Tibial artery (tissue), 4 donors: ENCODE data around the gene FANCL.
A peak's percentile ranks its signal among the peaks of the same experiment; 100 is the strongest.
"Not testable (repeated sequence)": the region's sequence is repeated elsewhere in the genome, so short reads cannot be mapped to it uniquely, and the experiment has no call there.

Experiments
- DNase-seq, 2 donors: peaks; one replicate each; pipeline ENCODE4 v3.0.0-alpha.2; 2019
- H3K27ac ChIP-seq, 2 donors: fragments of 200-600 bp; sonication (generic) in 1 of 2; 1 replicate in 1 of 2; 2 replicates in 1 of 2; pipeline ENCODE4 v1.5.1; 2018 to 2019; ENCODE audit warnings: mild to moderate bottlenecking in 1 of 2
- H3K27me3 ChIP-seq, 2 donors: fragments of 200-600 bp; sonication (generic) in 1 of 2; one replicate each; pipeline versions ENCODE4 v1.5.1 to v1.6.0; 2016 to 2019
- H3K36me3 ChIP-seq, 3 donors: fragments of 200-600 bp; sonication (generic) in 2 of 3; one replicate each; pipeline ENCODE4 v1.5.1; 2016 to 2019; ENCODE audit warnings: mild to moderate bottlenecking in 2 of 3
- H3K4me1 ChIP-seq, 4 donors: fragments of 200-600 bp; sonication (generic) in 2 of 4; 1 replicate in 3 of 4; 2 replicates in 1 of 4; pipeline ENCODE4 v1.5.1; 2016 to 2019
- H3K4me3 ChIP-seq, 2 donors: fragments of 200-600 bp; sonication (generic) in 1 of 2; 1 replicate in 1 of 2; 2 replicates in 1 of 2; pipeline ENCODE4 v1.5.1; 2018 to 2019; ENCODE audit warnings: mild to moderate bottlenecking in 2 of 2
- H3K9me3 ChIP-seq, 3 donors: fragments of 200-600 bp; sonication (generic) in 1 of 3; one replicate each; pipeline ENCODE4 v1.5.1; 2016 to 2019
- CTCF ChIP-seq, 2 experiments: fragments of 200-600 bp in 1 of 2; fragments of 450-650 bp in 1 of 2; IDR thresholded peaks; one replicate each; pipeline ENCODE4 v1.5.1; 2017 to 2019; ENCODE audit warnings: antibody characterized with exemption in 2 of 2, mild to moderate bottlenecking in 1 of 2, moderate library complexity in 1 of 2
- intact Hi-C: fragments of 100-400 bp; cut with DNase I; formaldehyde crosslinking; loops from one replicate; pipeline ENCODE4 v1.15.0; 2023; ENCODE audit warnings: low total_unique reads

FANCL gene

GRCh38 chr2:58186501-58186900 lies 54.6 kb downstream of the FANCL start:
- H3K4me3 ChIP-seq = no peak overlapping the region
- intact Hi-C loops = no loop called here
- no peak for TF ChIP-seq CTCF (IDR thresholded peaks at IDR 0.05)

DNA sequence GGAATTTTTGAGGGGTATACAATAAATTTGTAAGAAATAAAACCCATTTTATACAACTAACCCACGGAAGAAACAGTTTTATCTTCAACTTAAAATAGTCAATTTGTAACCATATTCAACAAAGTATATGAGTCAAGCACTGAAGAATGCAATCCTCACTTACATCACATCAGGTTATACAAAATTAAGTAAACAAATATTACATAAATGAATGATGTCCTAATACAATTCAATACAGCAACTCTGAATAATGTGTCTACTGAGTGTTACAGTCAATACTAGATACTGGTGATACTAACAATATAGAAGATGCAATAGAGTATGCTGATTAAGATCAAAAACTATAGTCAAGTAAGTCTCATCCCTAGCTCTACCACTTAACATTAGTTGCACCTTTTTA lies 58.6 kb downstream of the FANCL start:
- H3K4me3 ChIP-seq = no peak overlapping the region
- H3K9me3 ChIP-seq = no peaks in the 10 kb centered on the region
- TF ChIP-seq CTCF (IDR thresholded peaks at IDR 0.05) = no peak
- intact Hi-C loops = no loop called here
- DNase-seq = no peak
- no peaks in the 10 kb centered on the region for H3K27me3 ChIP-seq
- H3K4me1 ChIP-seq = no peaks in the 10 kb centered on the region
- peaks cover 4 to 8% (median 5%) of the 10 kb centered on the region in 3 donors for H3K36me3 ChIP-seq
- H3K27ac ChIP-seq = no peak overlapping the region

More at GRCh38 chr2:58186501-58186900, 54.6 kb downstream of the FANCL start:
- no peak for DNase-seq
- no peak overlapping the region for H3K27ac ChIP-seq
- H3K9me3 ChIP-seq = no peaks in the 10 kb centered on the region
- H3K4me1 ChIP-seq = no peaks in the 10 kb centered on the region
- peaks cover 4 to 7% (median 5%) of the 10 kb centered on the region in 3 donors for H3K36me3 ChIP-seq
- no peaks in the 10 kb centered on the region for H3K27me3 ChIP-seq

DNA sequence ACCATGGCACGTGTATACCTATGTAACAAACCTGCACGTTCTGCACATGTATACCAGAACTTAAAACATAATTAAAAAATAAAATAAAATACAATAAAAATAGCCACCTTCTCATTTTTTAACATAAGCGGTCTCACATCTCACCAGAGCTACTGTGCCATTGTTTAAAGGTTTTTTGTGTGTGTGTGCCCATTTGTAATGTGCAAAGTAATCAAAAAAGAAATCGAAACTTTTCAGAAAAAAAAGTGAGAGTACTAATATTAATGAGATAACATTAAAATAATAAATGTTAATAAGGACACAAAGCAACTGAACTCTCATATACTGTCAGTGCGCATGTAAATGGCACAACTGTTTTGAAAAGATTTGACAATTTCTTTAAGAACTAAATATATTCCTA lies 60.5 kb downstream of the FANCL start:
- Histone ChIP-seq H3K9me3 (no peaks in the 10 kb centered on the region), H3K27ac (no peak overlapping the region), H3K27me3 (no peaks in the 10 kb centered on the region), H3K36me3 (peaks cover 0 to 4% (median 3%) of the 10 kb centered on the region in 3 donors), H3K4me1 (no peaks in the 10 kb centered on the region), H3K4me3 (no peak overlapping the region)
- no peak for DNase-seq
- intact Hi-C loops = no loop called here
- no peak for TF ChIP-seq CTCF (IDR thresholded peaks at IDR 0.05)

GRCh38 chr2:58180175-58180574 lies 61.0 kb downstream of the FANCL start:
- H3K36me3 ChIP-seq, intact Hi-C loops, H3K4me1 ChIP-seq, H3K27ac ChIP-seq, H3K4me3 ChIP-seq, DNase-seq, H3K9me3 ChIP-seq, H3K27me3 ChIP-seq: not testable (repeated sequence)

DNA sequence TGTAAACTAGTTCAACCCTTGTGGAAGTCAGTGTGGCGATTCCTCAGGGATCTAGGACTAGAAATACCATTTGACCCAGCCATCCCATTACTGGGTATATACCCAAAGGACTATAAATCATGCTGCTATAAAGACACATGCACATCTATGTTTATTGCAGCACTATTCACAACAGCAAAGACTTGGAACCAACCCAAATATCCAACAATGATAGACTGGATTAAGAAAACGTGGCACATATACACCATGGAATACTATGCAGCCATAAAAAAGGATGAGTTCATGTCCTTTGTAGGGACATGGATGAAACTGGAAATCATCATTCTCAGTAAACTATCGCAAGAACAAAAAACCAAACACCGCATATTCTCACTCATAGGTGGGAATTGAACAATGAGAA lies 63.9 kb downstream of the FANCL start:
- intact Hi-C loops, H3K36me3 ChIP-seq, H3K9me3 ChIP-seq, DNase-seq, H3K27me3 ChIP-seq, H3K27ac ChIP-seq, H3K4me1 ChIP-seq, H3K4me3 ChIP-seq: not testable (repeated sequence)

- intact Hi-C loops, H3K27ac ChIP-seq, H3K27me3 ChIP-seq, H3K4me3 ChIP-seq, H3K4me1 ChIP-seq, H3K9me3 ChIP-seq: not testable (repeated sequence)
- H3K36me3 ChIP-seq = peaks cover 10 to 21% (median 16%) of the 10 kb centered on the region in 3 donors
- peak in 1 of 2 donors; percentile 54 for DNase-seq
These were observed 69.3 kb downstream of the FANCL start for GRCh38 chr2:58171831-58172230.

DNA sequence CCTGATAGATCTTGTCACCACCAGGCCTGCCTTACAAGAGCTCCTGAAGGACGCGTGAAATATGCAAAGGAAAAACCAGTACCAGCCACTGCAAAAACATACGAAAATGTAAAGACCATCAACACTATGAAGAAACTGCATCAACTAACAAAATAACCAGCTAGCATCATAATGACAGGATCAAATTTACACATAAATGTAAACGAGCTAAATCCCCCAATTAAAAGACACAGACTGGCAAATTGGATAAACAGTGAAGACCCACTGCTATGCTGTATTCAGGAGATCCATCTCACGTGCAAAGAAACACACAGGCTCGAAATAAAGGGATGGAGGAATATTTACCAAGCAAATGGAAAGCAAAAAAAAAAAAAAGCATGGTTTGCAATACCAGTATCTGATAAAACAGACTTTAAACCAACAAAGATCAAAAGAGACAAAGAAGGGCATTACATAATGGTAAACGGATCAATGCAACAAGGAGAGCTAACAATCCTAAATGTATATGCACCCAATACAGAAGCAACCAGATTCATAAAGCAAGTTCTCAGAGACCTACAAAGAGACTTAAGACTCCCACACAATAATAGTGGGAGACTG lies 70.7 kb downstream of the FANCL start:
- H3K9me3 ChIP-seq, H3K27ac ChIP-seq, H3K4me3 ChIP-seq, H3K4me1 ChIP-seq, H3K27me3 ChIP-seq, DNase-seq, intact Hi-C loops: not testable (repeated sequence)
- peaks cover 10 to 21% (median 16%) of the 10 kb centered on the region in 3 donors for H3K36me3 ChIP-seq

- DNase-seq, H3K4me3 ChIP-seq, H3K27me3 ChIP-seq, intact Hi-C loops, H3K27ac ChIP-seq, H3K9me3 ChIP-seq, H3K4me1 ChIP-seq: not testable (repeated sequence)
- peaks cover 10 to 21% (median 16%) of the 10 kb centered on the region in 3 donors for H3K36me3 ChIP-seq
These were observed 71.3 kb downstream of the FANCL start for GRCh38 chr2:58169845-58170244.

DNA sequence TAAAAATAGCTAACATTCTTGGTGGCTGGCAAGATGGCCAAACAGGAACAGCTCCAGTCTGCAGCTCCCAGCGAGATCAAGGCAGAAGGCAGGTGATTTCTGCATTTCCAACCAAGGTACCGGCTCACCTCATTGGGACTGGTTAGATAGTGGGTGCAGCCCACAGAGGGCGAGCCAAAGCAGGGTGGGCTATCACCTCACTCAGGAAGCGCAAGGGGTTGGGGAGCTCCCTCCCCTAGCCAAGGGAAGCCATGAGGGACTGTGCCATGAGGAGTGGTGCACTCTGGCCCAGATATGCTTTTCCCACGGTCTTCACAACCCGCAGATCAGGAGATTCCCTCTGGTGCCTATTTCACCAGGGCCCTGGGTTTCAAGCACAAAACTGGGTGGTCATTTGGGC lies 73.0 kb downstream of the FANCL start:
- DNase-seq, intact Hi-C loops: not testable (repeated sequence)
- H3K36me3 ChIP-seq = peaks cover 10 to 21% (median 16%) of the 10 kb centered on the region in 3 donors

More for the DNA sequence above, 73.0 kb downstream of the FANCL start:
- H3K27me3 ChIP-seq, H3K4me1 ChIP-seq, H3K27ac ChIP-seq, H3K9me3 ChIP-seq, H3K4me3 ChIP-seq: not testable (repeated sequence)
